Measurements from ENCODE around the gene FUT3. TPM values are rescaled to one million over a fixed set of nuclear protein-coding genes. Genes with fewer than 3 reads are reported as not detected.
"Not testable (repeated sequence)": the region's sequence is repeated elsewhere in the genome, so short reads cannot be mapped to it uniquely, and the experiment has no call there.

Gene FUT3
- total RNA-seq, 1 experiment from 2014 or later = 0.48 TPM

- Mint-ChIP-seq H3K4me3 (no peak overlapping the region), H3K27ac (no peak overlapping the region), H3K27me3 (ENCODE audit: low read depth) (peaks cover 1% of the 10 kb centered on the region), H3K4me1 (peaks cover 9% of the 10 kb centered on the region), H3K36me3 (no peaks in the 10 kb centered on the region), H3K9me3 (no peaks in the 10 kb centered on the region)
- no peak for DNase-seq (ENCODE audit: low spot score)
- ChIA-PET POLR2A (no interaction called here), CTCF (interaction anchor here (4.1 kb wide), 1 partner anchor 73 kb away, joined by 21 read pairs; no protein-coding TSS in a partner anchor)
- ATAC-seq = no peak
- TF ChIP-seq ARID4B (CRISPR knock-in tag; IDR thresholded peaks at IDR 0.05; ENCODE audit: borderline replicate concordance) (no peak), ZNF219 (CRISPR knock-in tag; IDR thresholded peaks at IDR 0.05; ENCODE audit: borderline replicate concordance) (no peak), ZNF671 (CRISPR knock-in tag; IDR thresholded peaks at IDR 0.05) (no peak), SP1 (CRISPR knock-in tag; conservative IDR thresholded peaks at IDR 0.05) (no peak), ERG (CRISPR knock-in tag; IDR thresholded peaks at IDR 0.05) (no peak), CTCF (IDR thresholded peaks at IDR 0.05) (no peak), ZNF396 (CRISPR knock-in tag; IDR thresholded peaks at IDR 0.05; ENCODE audit: borderline replicate concordance) (no peak), KAT7 (CRISPR knock-in tag; IDR thresholded peaks at IDR 0.05; ENCODE audit: borderline replicate concordance) (no peak), ATF3 (CRISPR knock-in tag; conservative IDR thresholded peaks at IDR 0.05) (no peak), CDX4 (CRISPR knock-in tag; IDR thresholded peaks at IDR 0.05; ENCODE audit: borderline replicate concordance) (no peak), HMGXB4 (CRISPR knock-in tag; IDR thresholded peaks at IDR 0.05) (no peak), ZNF423 (CRISPR knock-in tag; IDR thresholded peaks at IDR 0.05) (no peak), ZNF121 (CRISPR knock-in tag; IDR thresholded peaks at IDR 0.05) (no peak), IRF2 (CRISPR knock-in tag; IDR thresholded peaks at IDR 0.05; ENCODE audit: borderline replicate concordance, low read depth) (no peak), AFF4 (CRISPR knock-in tag; IDR thresholded peaks at IDR 0.05; ENCODE audit: borderline replicate concordance) (no peak), TEAD4 (CRISPR knock-in tag; IDR thresholded peaks at IDR 0.05) (no peak), JUN (CRISPR knock-in tag; IDR thresholded peaks at IDR 0.05) (no peak), CBFB (CRISPR knock-in tag; IDR thresholded peaks at IDR 0.05; ENCODE audit: low read depth) (no peak)
Measured at GRCh38 chr19:5877427-5877826, 26.2 kb upstream of the FUT3 start.

GRCh38 chr19:5874496-5874895 is 23.2 kb upstream of the FUT3 start:
- H3K36me3 Mint-ChIP-seq; DNase-seq (ENCODE audit: low spot score); H3K9me3 Mint-ChIP-seq; H3K27ac Mint-ChIP-seq; H3K27me3 Mint-ChIP-seq (ENCODE audit: low read depth); ATAC-seq; H3K4me3 Mint-ChIP-seq; H3K4me1 Mint-ChIP-seq; POLR2A ChIA-PET: not testable (repeated sequence)
- CTCF ChIA-PET = interaction anchor here (0.7 to 1.7 kb wide), 2 partner anchors 15 to 70 kb away, joined by 3 to 8 read pairs; no protein-coding TSS in a partner anchor

All from WTC11 (cell line).